HCT116 (cell line): ENCODE results near the gene FOSB. TPM values are rescaled to one million over a fixed set of nuclear protein-coding genes. Genes with fewer than 3 reads are reported as not detected.

ENCODE experiments used
- ATAC-seq: fragments of 200-7000 bp; cut with Tn5 transposase; 2 replicates; pipeline ENCODE4 v1.9.1; 2020; ENCODE audit warnings: mild to moderate bottlenecking, moderate library complexity
- BruUV-seq: library from RNA; stranded (reverse); fragments of 400-500 nt; replicated peaks from 2 replicates; lab custom pipeline; 2021; lab: Mats Ljungman, UMichigan
- CTCF ChIA-PET: fragments of 300-600 bp; sonication (Branson Sonifier 250); formaldehyde crosslinking; loops from one replicate; lab custom pipeline; 2021; ENCODE audit warnings: antibody characterized with exemption; lab: Charles Lee
- POLR2A ChIA-PET: fragments of 300-600, 350-600 bp; sonication (Branson Sonifier 250); formaldehyde crosslinking; loops from one replicate; lab custom pipeline; 2021; ENCODE audit warnings: antibody characterized with exemption; lab: Charles Lee
- RAD21 ChIA-PET, 2 experiments: fragments of 300-600 bp; sonication (Branson Sonifier 250); formaldehyde crosslinking; loops; one replicate each; lab custom pipeline; 2023; ENCODE audit warnings: low total read pairs in 2 of 2; ENCODE audit not compliant: uncharacterized antibody in 2 of 2, unreplicated experiment in 2 of 2, low non-redundant PET in 1 of 2; lab: Charles Lee
- DNase-seq: peaks from one replicate; pipeline ENCODE4 v3.0.0-alpha.2; 2010; ENCODE audit warnings: low read depth, low spot score
- H2AFZ ChIP-seq: fragments of 200-600 bp; shearing (Covaris generic), sonication (generic); 2 replicates; pipeline ENCODE4 v1.6.1; 2017; ENCODE audit warnings: low read depth, mixed run types, mixed read lengths, antibody characterized with exemption, low read length; ENCODE audit not compliant: poor library complexity, severe bottlenecking
- H3K27ac ChIP-seq: 2 replicates; pipeline ENCODE4 v1.5.1; 2012; ENCODE audit warnings: low read depth, low read length
- H3K27me3 ChIP-seq: fragments of 200-600 bp; sonication (generic); 2 replicates; pipeline ENCODE4 v1.6.1; 2016; ENCODE audit warnings: mixed run types, low read length, mixed read lengths; ENCODE audit not compliant: insufficient read depth
- H3K36me3 ChIP-seq, 2 experiments: fragments of 200-500 bp in 1 of 2; fragments of 200-600 bp in 1 of 2; sonication (Bioruptor generic) in 1 of 2; sonication (generic) in 1 of 2; 2 replicates each; pipeline versions ENCODE4 v1.5.1 to v1.6.1; 2014 to 2016; ENCODE audit warnings: low read length in 2 of 2, inconsistent platforms in 1 of 2, mixed read lengths in 1 of 2, mixed run types in 1 of 2; ENCODE audit not compliant: insufficient read depth in 2 of 2, control insufficient read depth in 1 of 2
- H3K4me1 ChIP-seq, 2 experiments: fragments of 200-600 bp in 1 of 2; sonication (generic) in 1 of 2; 2 replicates each; pipeline versions ENCODE4 v1.5.1 to v1.6.1; 2012 to 2017; ENCODE audit warnings: low read length in 2 of 2, inconsistent platforms in 1 of 2, mild to moderate bottlenecking in 1 of 2, mixed read lengths in 1 of 2, mixed run types in 1 of 2, moderate library complexity in 1 of 2; ENCODE audit not compliant: insufficient read depth in 2 of 2, control insufficient read depth in 1 of 2
- H3K4me2 ChIP-seq: fragments of 200-600 bp; sonication (generic); 2 replicates; pipeline ENCODE4 v1.6.1; 2017; ENCODE audit warnings: mixed run types, low read length, mixed read lengths
- H3K4me3 ChIP-seq, 2 experiments: fragments of 200-600 bp in 1 of 2; sonication (generic) in 1 of 2; replicated peaks in 1 of 2; 2 replicates each; pipeline ENCODE4 v1.5.1; 2011 to 2016; ENCODE audit warnings: low read length in 2 of 2, control low read depth in 1 of 2, low read depth in 1 of 2, mild to moderate bottlenecking in 1 of 2, mixed read lengths in 1 of 2, mixed run types in 1 of 2
- H3K79me2 ChIP-seq: fragments of 200-600 bp; sonication (generic); 2 replicates; pipeline ENCODE4 v1.6.1; 2017; ENCODE audit warnings: mild to moderate bottlenecking, mixed run types, low read length, moderate library complexity, mixed read lengths; ENCODE audit not compliant: insufficient read depth
- H3K9ac ChIP-seq: fragments of 200-600 bp; sonication (generic); 2 replicates; pipeline ENCODE4 v1.6.1; 2016; ENCODE audit warnings: low read length, mixed read lengths
- H3K9me2 ChIP-seq: fragments of 200-600 bp; sonication (generic), shearing (Covaris generic); 2 replicates; pipeline ENCODE4 v1.6.1; 2017; ENCODE audit warnings: mixed run types, mild to moderate bottlenecking, moderate library complexity; ENCODE audit not compliant: insufficient read depth
- H3K9me3 ChIP-seq, 2 experiments: fragments of 200-500 bp in 1 of 2; fragments of 200-600 bp in 1 of 2; sonication (Bioruptor generic) in 1 of 2; sonication (generic) in 1 of 2; 2 replicates each; pipeline ENCODE4 v1.6.1; 2014 to 2017; ENCODE audit warnings: low read length in 2 of 2, mixed read lengths in 2 of 2, inconsistent platforms in 1 of 2, low read depth in 1 of 2, mild to moderate bottlenecking in 1 of 2, mixed run types in 1 of 2, moderate library complexity in 1 of 2; ENCODE audit not compliant: control insufficient read depth in 1 of 2, insufficient read depth in 1 of 2
- H4K20me1 ChIP-seq: fragments of 200-600 bp; sonication (generic), shearing (Covaris generic); 2 replicates; pipeline ENCODE4 v1.6.1; 2017; ENCODE audit warnings: mixed run types, mild to moderate bottlenecking, moderate library complexity; ENCODE audit not compliant: insufficient read depth
- ATF3 ChIP-seq: IDR thresholded peaks from 2 replicates; pipeline ENCODE4 v1.6.1; 2012
- CBX3 ChIP-seq: IDR thresholded peaks from 2 replicates; pipeline ENCODE4 v1.6.1; 2012; ENCODE audit warnings: low read depth
- EGR1 ChIP-seq: IDR thresholded peaks from 2 replicates; pipeline ENCODE4 v1.6.1; 2012; ENCODE audit warnings: low read depth
- EZH2 ChIP-seq: fragments of 200-600 bp; sonication (generic); IDR thresholded peaks from 2 replicates; pipeline ENCODE4 v1.6.1; 2017; ENCODE audit warnings: antibody characterized with exemption, mixed run types
- EZH2phosphoT487 ChIP-seq: fragments of 200-600 bp; IDR thresholded peaks from 2 replicates; pipeline ENCODE4 v1.6.1; 2018; ENCODE audit warnings: antibody characterized with exemption, borderline replicate concordance
- MAX ChIP-seq: IDR thresholded peaks from 2 replicates; pipeline ENCODE4 v1.6.1; 2012
- POLR2A ChIP-seq: IDR thresholded peaks from 2 replicates; pipeline ENCODE4 v1.7.0; 2011; ENCODE audit warnings: borderline replicate concordance; ENCODE audit not compliant: insufficient read depth, insufficient read length; ENCODE audit errors: extremely low read depth
- POLR2AphosphoS5 ChIP-seq: IDR thresholded peaks from 2 replicates; pipeline ENCODE4 v1.6.1; 2011; ENCODE audit warnings: mild to moderate bottlenecking, low read depth, low read length, moderate library complexity
- RAD21 ChIP-seq: IDR thresholded peaks from 2 replicates; pipeline ENCODE4 v1.6.1; 2012; ENCODE audit warnings: low read depth, mild to moderate bottlenecking
- REST ChIP-seq: IDR thresholded peaks from 2 replicates; pipeline ENCODE4 v1.6.1; 2012; ENCODE audit warnings: low read depth
- SIN3A ChIP-seq: IDR thresholded peaks from 2 replicates; pipeline ENCODE4 v1.6.1; 2012; ENCODE audit warnings: low read depth
- SP1 ChIP-seq: IDR thresholded peaks from 2 replicates; pipeline ENCODE4 v1.6.1; 2012; ENCODE audit warnings: low read depth
- SRF ChIP-seq: IDR thresholded peaks from 2 replicates; pipeline ENCODE4 v1.6.1; 2012; ENCODE audit warnings: low read depth
- ZFX ChIP-seq: fragments of 450-650 bp; IDR thresholded peaks from 2 replicates; pipeline ENCODE4 v1.6.1; 2017
- ZNF274 ChIP-seq: fragments of 200-500 bp; sonication (Bioruptor generic); IDR thresholded peaks from 2 replicates; pipeline ENCODE4 v1.6.1; 2014; ENCODE audit warnings: mild to moderate bottlenecking, low read depth, low read length, inconsistent platforms
- intact Hi-C: fragments of 100-400 bp; cut with micrococcal nuclease; formaldehyde crosslinking; loops from 2 replicates; pipeline ENCODE4 v1.10.0; 2022
- total RNA-seq: library from RNA; stranded (reverse); gene quantifications from one replicate; pipeline ENCODE4 v1.2.1, GENCODE V29; 2021; ENCODE audit not compliant: unreplicated experiment

FOSB gene
- total RNA-seq, 1 experiment from 2014 or later: 12.6 TPM

- H3K9me2 ChIP-seq: no peaks in the 10 kb centered on the region
- no peaks in the 10 kb centered on the region for H4K20me1 ChIP-seq
- no peaks in the 10 kb centered on the region for H3K9me3 ChIP-seq
- no TSS peak for BruUV-seq
- H3K4me3 ChIP-seq: no peak overlapping the region
- ChIA-PET POLR2A (no interaction called here), RAD21 (no interaction called here), CTCF (interaction anchor here (0.9 to 1.0 kb wide), 3 partner anchors 22 to 40 kb away, joined by 3 to 5 read pairs (median 3); partner anchors contain the start of gene FOSB)
- no peaks in the 10 kb centered on the region for H3K36me3 ChIP-seq
- no peaks in the 10 kb centered on the region for H3K27me3 ChIP-seq
- H3K4me1 ChIP-seq: peaks cover 47 to 67% of the 10 kb centered on the region in 2 experiments
- no peaks in the 10 kb centered on the region for H3K79me2 ChIP-seq
- no peak overlapping the region for H3K27ac ChIP-seq
- ATAC-seq (no peak), DNase-seq (no peak)
- H3K4me2 ChIP-seq: no peak overlapping the region
- no peak overlapping the region for H2AFZ ChIP-seq
- intact Hi-C loops: no loop called here
- TF ChIP-seq POLR2A (no peak), POLR2AphosphoS5 (no peak), EGR1 (no peak), ZNF274 (no peak), MAX (no peak), RAD21 (no peak), SRF (no peak), SP1 (no peak), CBX3 (no peak), EZH2 (no peak), ATF3 (no peak), EZH2phosphoT487 (no peak), REST (no peak), SIN3A (no peak), ZFX (no peak)
- H3K9ac ChIP-seq: no peak overlapping the region
Observed at GRCh38 chr19:45445139-45445538, 22.7 kb upstream of the FOSB start.
